Neural cell (in vitro differentiated cells): ENCODE results near the gene ARTN. TPM values are rescaled to one million over a fixed set of nuclear protein-coding genes. Genes with fewer than 3 reads are reported as not detected.

Experiments
- H2AFZ ChIP-seq: fragments of 200-600, 300-800 bp; sonication (generic), shearing (Covaris generic); 2 replicates; pipeline ENCODE4 v1.6.0; 2014; ENCODE audit warnings: low read depth, mild to moderate bottlenecking, antibody characterized with exemption, low read length, moderate library complexity
- H3F3A ChIP-seq: fragments of 200-600 bp; shearing (Covaris generic); 2 replicates; pipeline ENCODE4 v1.6.1; 2016; ENCODE audit warnings: mild to moderate bottlenecking, moderate library complexity, mixed read lengths, antibody characterized with exemption, low read length; ENCODE audit not compliant: insufficient read depth, poor library complexity, severe bottlenecking
- H3K27ac ChIP-seq: fragments of 200-600, 300-800 bp; sonication (generic), shearing (Covaris generic); 2 replicates; pipeline ENCODE4 v1.5.1; 2014; ENCODE audit warnings: mild to moderate bottlenecking, low read length, moderate library complexity
- H3K27me3 ChIP-seq: fragments of 300-800, 200-600 bp; sonication (generic), shearing (Covaris generic); 2 replicates; pipeline ENCODE4 v1.6.0; 2014; ENCODE audit warnings: mild to moderate bottlenecking, low read depth, low read length, moderate library complexity; ENCODE audit not compliant: insufficient read depth
- H3K36me3 ChIP-seq: fragments of 300-800, 200-600 bp; sonication (generic), shearing (Covaris generic); 2 replicates; pipeline ENCODE4 v1.5.1; 2014; ENCODE audit warnings: mild to moderate bottlenecking, antibody characterized with exemption, low read length, moderate library complexity; ENCODE audit not compliant: insufficient read depth
- H3K4me2 ChIP-seq: fragments of 300-800, 200-600 bp; sonication (generic), shearing (Covaris generic); 2 replicates; pipeline ENCODE4 v1.6.0; 2014; ENCODE audit warnings: mild to moderate bottlenecking, low read length
- H3K4me3 ChIP-seq: fragments of 300-800, 200-600 bp; sonication (generic), shearing (Covaris generic); 2 replicates; pipeline ENCODE4 v1.5.1; 2014; ENCODE audit warnings: mild to moderate bottlenecking, low read length, moderate library complexity
- H3K79me2 ChIP-seq: fragments of 200-600 bp; shearing (Covaris generic); replicated peaks from 2 replicates; pipeline ENCODE4 v1.6.0; 2014; ENCODE audit warnings: mild to moderate bottlenecking, low read length, moderate library complexity; ENCODE audit not compliant: insufficient read depth
- H3K9ac ChIP-seq: fragments of 300-800, 200-600 bp; sonication (generic), shearing (Covaris generic); 2 replicates; pipeline ENCODE4 v1.6.1; 2016; ENCODE audit warnings: mild to moderate bottlenecking, low read length, mixed read lengths
- H3K9me2 ChIP-seq: fragments of 200-600 bp; shearing (Covaris generic); 2 replicates; pipeline ENCODE4 v1.6.1; 2016; ENCODE audit warnings: mild to moderate bottlenecking, low read length, mixed read lengths; ENCODE audit not compliant: insufficient read depth
- H3K9me3 ChIP-seq: fragments of 200-600, 300-800 bp; sonication (generic), shearing (Covaris generic); 2 replicates; pipeline ENCODE4 v1.6.1; 2016; ENCODE audit warnings: mild to moderate bottlenecking, mixed run types, low read length, moderate library complexity, mixed read lengths
- H4K20me1 ChIP-seq: fragments of 200-600 bp; shearing (Covaris generic); 2 replicates; pipeline ENCODE4 v1.6.1; 2016; ENCODE audit warnings: mild to moderate bottlenecking, mixed run types; ENCODE audit not compliant: insufficient read depth
- CTCF ChIP-seq: fragments of 450-650 bp; IDR thresholded peaks from 2 replicates; pipeline ENCODE4 v1.5.1; 2014; ENCODE audit warnings: antibody characterized with exemption, mild to moderate bottlenecking, moderate library complexity; ENCODE audit not compliant: poor library complexity, severe bottlenecking
- EP300 ChIP-seq: fragments of 450-650 bp; conservative IDR thresholded peaks from 2 replicates; pipeline ENCODE4 v1.6.1; 2014; ENCODE audit warnings: antibody characterized with exemption, mild to moderate bottlenecking, moderate library complexity; ENCODE audit not compliant: poor library complexity, severe bottlenecking
- EZH2 ChIP-seq: fragments of 200-600, 300-800 bp; shearing (Covaris generic), sonication (generic); IDR thresholded peaks from 2 replicates; pipeline ENCODE4 v1.6.1; 2014; ENCODE audit warnings: antibody characterized with exemption, low read length, borderline replicate concordance, mild to moderate bottlenecking; ENCODE audit not compliant: insufficient read depth, poor library complexity, severe bottlenecking
- MXI1 ChIP-seq: fragments of 450-650 bp; conservative IDR thresholded peaks from 2 replicates; pipeline ENCODE4 v1.6.1; 2014; ENCODE audit warnings: antibody characterized with exemption, mild to moderate bottlenecking; ENCODE audit not compliant: poor library complexity, severe bottlenecking
- POLR2AphosphoS5 ChIP-seq: IDR thresholded peaks from 2 replicates; pipeline ENCODE4 v1.6.1; 2012
- RAD21 ChIP-seq: fragments of 450-650 bp; conservative IDR thresholded peaks from 2 replicates; pipeline ENCODE4 v1.6.1; 2014; ENCODE audit warnings: antibody characterized with exemption, mild to moderate bottlenecking, moderate library complexity
- REST ChIP-seq: IDR thresholded peaks from 2 replicates; pipeline ENCODE4 v1.6.1; 2012; ENCODE audit warnings: borderline replicate concordance
- SMC3 ChIP-seq: fragments of 450-650 bp; conservative IDR thresholded peaks from 2 replicates; pipeline ENCODE4 v1.6.1; 2014; ENCODE audit warnings: antibody characterized with exemption, mild to moderate bottlenecking, moderate library complexity; ENCODE audit not compliant: poor library complexity
- TAF1 ChIP-seq: IDR thresholded peaks from 2 replicates; pipeline ENCODE4 v1.6.1; 2012; ENCODE audit warnings: low read depth
- polyA plus RNA-seq: library from polyadenylated mRNA; depleted of rRNA; stranded (reverse); fragments of >200 nt; gene quantifications from 2 replicates; pipeline ENCODE4 v1.2.3, GENCODE V29; 2014

The ARTN gene
- polyA plus RNA-seq, 1 donor from 2014 or later: 1.4 TPM

DNA sequence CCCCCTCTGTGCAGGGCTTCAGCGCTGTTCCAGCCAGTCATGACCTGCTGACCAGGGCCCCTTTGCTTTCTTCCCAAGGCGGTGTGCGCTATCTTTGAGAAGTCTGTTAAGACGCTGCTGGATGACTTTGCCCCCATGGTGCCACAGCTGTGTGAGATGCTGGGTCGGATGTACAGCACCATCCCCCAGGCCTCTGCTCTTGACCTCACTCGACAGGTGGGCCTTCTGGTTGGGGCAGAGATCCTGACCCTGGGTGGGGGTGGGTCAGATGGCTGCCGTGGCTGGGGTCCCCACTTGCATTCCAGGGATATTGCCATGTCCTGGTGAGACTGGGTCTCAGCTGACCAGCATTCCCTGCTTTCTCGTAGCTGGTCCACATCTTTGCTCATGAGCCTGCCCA lies 27.2 kb downstream of the ARTN start:
- Histone ChIP-seq H3F3A (no peaks in the 10 kb centered on the region), H3K27ac (no peak overlapping the region), H3K9ac (no peak overlapping the region), H3K9me3 (no peaks in the 10 kb centered on the region), H2AFZ (no peak overlapping the region), H3K79me2 (peaks cover under 1% of the 10 kb centered on the region), H3K27me3 (no peaks in the 10 kb centered on the region), H3K36me3 (peaks cover 37% of the 10 kb centered on the region), H3K9me2 (no peaks in the 10 kb centered on the region), H3K4me2 (no peak overlapping the region), H4K20me1 (no peaks in the 10 kb centered on the region), H3K4me3 (no peak overlapping the region)
- no peak for TF ChIP-seq SMC3
- TF ChIP-seq TAF1: no peak
- TF ChIP-seq EP300: no peak
- TF ChIP-seq RAD21: no peak

- peaks cover 37% of the 10 kb centered on the region for H3K36me3 ChIP-seq
- no peaks in the 10 kb centered on the region for H3K27me3 ChIP-seq
- H3K27ac ChIP-seq: no peak overlapping the region
- no peaks in the 10 kb centered on the region for H3K79me2 ChIP-seq
- H4K20me1 ChIP-seq: no peaks in the 10 kb centered on the region
- no peak overlapping the region for H3K4me2 ChIP-seq
- H3K4me3 ChIP-seq: no peak overlapping the region
- H3K9me3 ChIP-seq: no peaks in the 10 kb centered on the region
- TF ChIP-seq CTCF (no peak), POLR2AphosphoS5 (no peak), EP300 (no peak), REST (no peak), TAF1 (no peak), EZH2 (no peak), MXI1 (no peak), SMC3 (no peak), RAD21 (no peak)
- H3K9me2 ChIP-seq: no peaks in the 10 kb centered on the region
- no peaks in the 10 kb centered on the region for H3F3A ChIP-seq
- no peak overlapping the region for H3K9ac ChIP-seq
- no peak overlapping the region for H2AFZ ChIP-seq
These were observed 28.1 kb downstream of the ARTN start for GRCh38 chr1:43961692-43962091.

DNA sequence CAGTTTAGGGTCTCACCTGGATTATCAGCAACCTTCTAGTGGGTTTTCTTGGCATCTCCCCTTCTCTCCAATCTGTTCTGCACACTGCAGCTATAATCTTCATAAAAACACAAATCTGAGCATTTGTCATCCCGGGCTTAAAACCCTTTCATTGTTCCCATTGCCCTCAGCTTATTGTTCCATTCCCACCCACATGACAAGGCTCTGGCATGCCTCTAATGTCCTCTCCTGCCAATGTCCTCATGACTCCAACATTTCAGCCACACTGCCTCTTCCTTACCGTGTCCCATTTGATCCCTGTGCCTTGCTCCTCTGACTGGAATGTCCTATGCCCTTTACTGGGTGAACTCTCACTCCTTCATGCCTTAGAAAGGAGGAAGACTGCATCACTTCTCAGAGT lies 28.7 kb downstream of the ARTN start:
- Histone ChIP-seq H3K9ac (no peak overlapping the region), H3K9me2 (no peaks in the 10 kb centered on the region), H4K20me1 (no peaks in the 10 kb centered on the region), H3K36me3 (peaks cover 37% of the 10 kb centered on the region), H3K4me3 (no peak overlapping the region), H3K4me2 (no peak overlapping the region), H3F3A (no peaks in the 10 kb centered on the region), H3K79me2 (no peaks in the 10 kb centered on the region), H2AFZ (no peak overlapping the region), H3K9me3 (no peaks in the 10 kb centered on the region), H3K27me3 (no peaks in the 10 kb centered on the region), H3K27ac (no peak overlapping the region)
- no peak for TF ChIP-seq REST
